KG1 (cell line): ENCODE data around the gene METRNL.

Source experiments
- DNase-seq: peaks from one replicate; lab custom pipeline; 2025; lab: John Stamatoyannopoulos, UW

The METRNL gene

GRCh38 chr17:83080579-83080857 lies 1.1 kb downstream of the METRNL start:
- DNase-seq, result no peak

GRCh38 chr17:83080858-83081683 lies 1.7 kb downstream of the METRNL start:
- no peak for DNase-seq

- no peak for DNase-seq
Observed at GRCh38 chr17:83081684-83082201, 2.3 kb downstream of the METRNL start.

GRCh38 chr17:83082424-83082823 lies 3.0 kb downstream of the METRNL start:
- DNase-seq, result no peak

GRCh38 chr17:83082909-83083367 lies 3.5 kb downstream of the METRNL start:
- no peak for DNase-seq

GRCh38 chr17:83083368-83084201 lies 4.2 kb downstream of the METRNL start:
- no peak for DNase-seq

GRCh38 chr17:83084214-83084613 lies 4.8 kb downstream of the METRNL start:
- DNase-seq, result no peak

GRCh38 chr17:83084621-83085056 lies 5.2 kb downstream of the METRNL start:
- no peak for DNase-seq

- no peak for DNase-seq
Observed at GRCh38 chr17:83085103-83085502, 5.7 kb downstream of the METRNL start.

- no peak for DNase-seq
Observed at GRCh38 chr17:83085526-83086198, 6.3 kb downstream of the METRNL start.

- no peak for DNase-seq
Observed at GRCh38 chr17:83086199-83086880, 6.9 kb downstream of the METRNL start.

GRCh38 chr17:83086907-83087787 lies 7.7 kb downstream of the METRNL start:
- DNase-seq, result no peak

- no peak for DNase-seq
Observed at GRCh38 chr17:83087788-83088360, 8.5 kb downstream of the METRNL start.

GRCh38 chr17:83088451-83088850 lies 9.0 kb downstream of the METRNL start:
- DNase-seq, result no peak

GRCh38 chr17:83088909-83089308 lies 9.5 kb downstream of the METRNL start:
- no peak for DNase-seq

- DNase-seq, result no peak
Observed at GRCh38 chr17:83089328-83090132, 10.1 kb downstream of the METRNL start.

GRCh38 chr17:83090444-83091256 lies 11.2 kb downstream of the METRNL start:
- DNase-seq, result no peak

- no peak for DNase-seq
Observed at GRCh38 chr17:83091257-83092141, 12.1 kb downstream of the METRNL start.
